Kasumi-1 (cell line): ENCODE data around the gene HOXA10.

Experiments
- DNase-seq, 2 experiments: peaks; one replicate each; lab custom pipeline; 2025; lab: John Stamatoyannopoulos, UW

The HOXA10 gene

GRCh38 chr7:27173956-27174873 lies at the start of gene HOXA10:
HOXA10 (minus strand) TSS chr7:27174320; CDS start chr7:27174306, 14 bp downstream.
- DNase-seq = no peak

- DNase-seq = no peak
Measured at GRCh38 chr7:27221201-27221797, 47.2 kb upstream of the HOXA10 start.

- no peak for DNase-seq
Measured at GRCh38 chr7:27220440-27220955, 46.4 kb upstream of the HOXA10 start.

GRCh38 chr7:27219821-27220220 lies 45.7 kb upstream of the HOXA10 start:
- no peak for DNase-seq

GRCh38 chr7:27217951-27218350 lies 43.8 kb upstream of the HOXA10 start:
- DNase-seq = no peak

GRCh38 chr7:27215356-27215755 lies 41.2 kb upstream of the HOXA10 start:
- no peak for DNase-seq

GRCh38 chr7:27214239-27214950 lies 40.3 kb upstream of the HOXA10 start:
- DNase-seq = no peak

- DNase-seq = no peak
Measured at GRCh38 chr7:27213433-27214238, 39.5 kb upstream of the HOXA10 start.

- DNase-seq = no peak
Measured at GRCh38 chr7:27212497-27213432, 38.6 kb upstream of the HOXA10 start.

GRCh38 chr7:27211764-27212204 lies 37.7 kb upstream of the HOXA10 start:
- no peak for DNase-seq

GRCh38 chr7:27211084-27211446 lies 36.9 kb upstream of the HOXA10 start:
- DNase-seq = no peak

GRCh38 chr7:27210441-27211083 lies 36.4 kb upstream of the HOXA10 start:
- peak; percentile 64 to 74 for DNase-seq

GRCh38 chr7:27209933-27210440 lies 35.9 kb upstream of the HOXA10 start:
- DNase-seq = no peak

GRCh38 chr7:27208998-27209397 lies 34.9 kb upstream of the HOXA10 start:
- no peak for DNase-seq

- peak in 1 of 2 experiments; percentile 32 for DNase-seq
Measured at GRCh38 chr7:27207348-27207985, 33.3 kb upstream of the HOXA10 start.

- no peak for DNase-seq
Measured at GRCh38 chr7:27205325-27206280, 31.5 kb upstream of the HOXA10 start.

GRCh38 chr7:27204851-27205322 lies 30.8 kb upstream of the HOXA10 start:
- no peak for DNase-seq
